ENCODE data around the gene FAM107B. TPM values are rescaled to one million over a fixed set of nuclear protein-coding genes. Genes with fewer than 3 reads are reported as not detected.

Gene FAM107B
- total RNA-seq, 6 experiments from 2014 or later, result 18.7 to 43.8 (median 40.0) TPM

- TF ChIP-seq CTCF (IDR thresholded peaks at IDR 0.05), result no peak
- Mint-ChIP-seq H3K27ac (no peak overlapping the region), H3K27me3 (ENCODE audit: insufficient read depth) (peaks cover 34% of the 10 kb centered on the region), H3K9me3 (no peaks in the 10 kb centered on the region), H3K36me3 (ENCODE audit: low read depth) (no peaks in the 10 kb centered on the region), H3K4me3 (no peak overlapping the region), H3K4me1 (ENCODE audit: low read depth) (no peaks in the 10 kb centered on the region)
- DNase-seq, result no peak
Measured at GRCh38 chr10:14761372-14761771, 13.3 kb downstream of the FAM107B start.

- Mint-ChIP-seq H3K36me3 (ENCODE audit: low read depth) (no peaks in the 10 kb centered on the region), H3K9me3 (no peaks in the 10 kb centered on the region), H3K27ac (no peak overlapping the region), H3K27me3 (ENCODE audit: insufficient read depth) (peaks cover 29% of the 10 kb centered on the region), H3K4me3 (no peak overlapping the region), H3K4me1 (ENCODE audit: low read depth) (no peaks in the 10 kb centered on the region)
- peak; percentile 40 for TF ChIP-seq CTCF (IDR thresholded peaks at IDR 0.05)
- DNase-seq, result no peak
Measured at GRCh38 chr10:14758994-14759664, 15.6 kb downstream of the FAM107B start.

GRCh38 chr10:14758451-14758850 is 16.2 kb downstream of the FAM107B start:
- no peak for DNase-seq
- no peaks in the 10 kb centered on the region for H3K36me3 Mint-ChIP-seq (ENCODE audit: low read depth)
- H3K9me3 Mint-ChIP-seq, result no peaks in the 10 kb centered on the region
- TF ChIP-seq CTCF (IDR thresholded peaks at IDR 0.05), result no peak
- H3K4me3 Mint-ChIP-seq, result no peak overlapping the region
- peaks cover 28% of the 10 kb centered on the region for H3K27me3 Mint-ChIP-seq (ENCODE audit: insufficient read depth)
- no peak overlapping the region for H3K27ac Mint-ChIP-seq
- H3K4me1 Mint-ChIP-seq (ENCODE audit: low read depth), result no peaks in the 10 kb centered on the region

DNA sequence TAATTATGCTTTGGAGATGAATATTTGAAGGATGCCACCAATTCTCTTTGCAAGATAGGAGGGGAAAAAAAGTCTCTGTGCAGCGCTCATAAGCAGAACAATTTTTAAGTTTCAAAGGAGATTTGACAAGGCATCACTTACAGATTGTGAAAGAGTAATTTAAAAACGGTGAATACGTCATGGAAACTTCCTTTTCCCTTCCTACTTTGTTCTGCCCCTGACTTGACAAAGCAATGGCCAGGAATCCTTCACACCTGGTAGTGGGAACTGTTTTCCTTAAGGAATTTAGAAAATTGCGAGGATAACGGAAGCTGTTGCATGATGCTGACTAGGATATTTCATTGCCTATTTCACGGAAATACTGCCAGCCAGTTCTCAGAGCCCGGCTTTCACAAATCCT is 16.7 kb downstream of the FAM107B start:
- Mint-ChIP-seq H3K4me3 (no peak overlapping the region), H3K36me3 (ENCODE audit: low read depth) (no peaks in the 10 kb centered on the region), H3K9me3 (no peaks in the 10 kb centered on the region), H3K4me1 (ENCODE audit: low read depth) (no peaks in the 10 kb centered on the region), H3K27me3 (ENCODE audit: insufficient read depth) (peaks cover 25% of the 10 kb centered on the region), H3K27ac (no peak overlapping the region)
- no peak for DNase-seq
- no peak for TF ChIP-seq CTCF (IDR thresholded peaks at IDR 0.05)

- DNase-seq, result no peak
- no peak for TF ChIP-seq CTCF (IDR thresholded peaks at IDR 0.05)
Measured at GRCh38 chr10:14757394-14757793, 17.3 kb downstream of the FAM107B start.

More at GRCh38 chr10:14757394-14757793, 17.3 kb downstream of the FAM107B start:
- H3K4me3 Mint-ChIP-seq, result no peak overlapping the region
- no peak overlapping the region for H3K27ac Mint-ChIP-seq
- H3K27me3 Mint-ChIP-seq (ENCODE audit: insufficient read depth), result peaks cover 24% of the 10 kb centered on the region
- H3K4me1 Mint-ChIP-seq (ENCODE audit: low read depth), result no peaks in the 10 kb centered on the region
- no peaks in the 10 kb centered on the region for H3K36me3 Mint-ChIP-seq (ENCODE audit: low read depth)
- no peaks in the 10 kb centered on the region for H3K9me3 Mint-ChIP-seq
